Memory B cell (primary cell): ENCODE data around the gene TSHZ2.
"Not testable (repeated sequence)": the region's sequence is repeated elsewhere in the genome, so short reads cannot be mapped to it uniquely, and the experiment has no call there.

Experiments used
- ATAC-seq: fragments of 150-1000 bp; cut with Tn5 transposase; 2 replicates; pipeline ENCODE4 v1.10.0; 2021; ENCODE audit warnings: low read depth, mild to moderate bottlenecking, moderate library complexity
- DNase-seq, 2 donors: peaks; one replicate each; pipeline ENCODE4 v3.0.0; 2022; ENCODE audit warnings: low spot score in 2 of 2
- H3K27ac Mint-ChIP-seq: one replicate; pipeline ENCODE4 v1.8.0; 2022; ENCODE audit warnings: mild to moderate bottlenecking, moderate library complexity, mixed read lengths
- H3K27me3 Mint-ChIP-seq: one replicate; pipeline ENCODE4 v1.8.0; 2022; ENCODE audit warnings: mixed read lengths
- H3K36me3 Mint-ChIP-seq: one replicate; pipeline ENCODE4 v1.8.0; 2022; ENCODE audit warnings: mild to moderate bottlenecking, mixed read lengths
- H3K4me1 Mint-ChIP-seq: one replicate; pipeline ENCODE4 v1.8.0; 2022; ENCODE audit warnings: mixed read lengths
- H3K4me3 Mint-ChIP-seq: one replicate; pipeline ENCODE4 v1.8.0; 2022; ENCODE audit warnings: mild to moderate bottlenecking, moderate library complexity, mixed read lengths
- H3K9me3 Mint-ChIP-seq: one replicate; pipeline ENCODE4 v1.8.0; 2022; ENCODE audit warnings: mixed read lengths

Gene TSHZ2

GRCh38 chr20:53535878-53536277 is 563.7 kb downstream of the TSHZ2 start:
- H3K4me3 Mint-ChIP-seq: no peak overlapping the region
- H3K4me1 Mint-ChIP-seq: peaks cover 9% of the 10 kb centered on the region
- no peak overlapping the region for H3K27ac Mint-ChIP-seq
- no peaks in the 10 kb centered on the region for H3K9me3 Mint-ChIP-seq
- H3K27me3 Mint-ChIP-seq: peaks cover 3% of the 10 kb centered on the region
- DNase-seq (no peak), ATAC-seq (no peak)
- no peaks in the 10 kb centered on the region for H3K36me3 Mint-ChIP-seq

- not testable (repeated sequence) for H3K4me1 Mint-ChIP-seq, H3K27ac Mint-ChIP-seq, H3K4me3 Mint-ChIP-seq, H3K9me3 Mint-ChIP-seq, H3K27me3 Mint-ChIP-seq, ATAC-seq, H3K36me3 Mint-ChIP-seq, DNase-seq
Observed at GRCh38 chr20:53536382-53536781, 564.2 kb downstream of the TSHZ2 start.

GRCh38 chr20:53539516-53539915 is 567.4 kb downstream of the TSHZ2 start:
- Mint-ChIP-seq H3K9me3 (no peaks in the 10 kb centered on the region), H3K36me3 (no peaks in the 10 kb centered on the region), H3K4me1 (no peaks in the 10 kb centered on the region), H3K27me3 (peaks cover 3% of the 10 kb centered on the region), H3K27ac (no peak overlapping the region), H3K4me3 (no peak overlapping the region)
- ATAC-seq (no peak), DNase-seq (no peak)
